NCI-H1417 treated with DMSO at 0.1 percent for 48 hours (cell line): ENCODE measurements around the gene CTNNA2.

ENCODE experiments used
- DNase-seq: peaks from one replicate; lab custom pipeline; 2025; lab: John Stamatoyannopoulos, UW

Gene CTNNA2

GRCh38 chr2:80330527-80331450, 817.9 kb downstream of the CTNNA2 start:
- DNase-seq, result no peak

GRCh38 chr2:80333886-80334285, 821.0 kb downstream of the CTNNA2 start:
- DNase-seq, result no peak

GRCh38 chr2:80335411-80335810, 822.6 kb downstream of the CTNNA2 start:
- DNase-seq, result no peak

- no peak for DNase-seq
Measured at GRCh38 chr2:80338794-80339193, 825.9 kb downstream of the CTNNA2 start.

GRCh38 chr2:80340022-80340421, 827.2 kb downstream of the CTNNA2 start:
- no peak for DNase-seq

GRCh38 chr2:80348078-80348477, 835.2 kb downstream of the CTNNA2 start:
- no peak for DNase-seq

GRCh38 chr2:80348953-80349352, 836.1 kb downstream of the CTNNA2 start:
- DNase-seq, result no peak

GRCh38 chr2:80351231-80351630, 838.4 kb downstream of the CTNNA2 start:
- DNase-seq, result no peak

- DNase-seq, result no peak
Measured at GRCh38 chr2:80354858-80355257, 842.0 kb downstream of the CTNNA2 start.

GRCh38 chr2:80361904-80362303, 849.1 kb downstream of the CTNNA2 start:
- DNase-seq, result no peak

GRCh38 chr2:80363330-80363729, 850.5 kb downstream of the CTNNA2 start:
- no peak for DNase-seq

GRCh38 chr2:80363791-80364349, 851.0 kb downstream of the CTNNA2 start:
- no peak for DNase-seq

GRCh38 chr2:80364524-80365212, 851.8 kb downstream of the CTNNA2 start:
- no peak for DNase-seq

- no peak for DNase-seq
Measured at GRCh38 chr2:80365762-80366161, 852.9 kb downstream of the CTNNA2 start.

- no peak for DNase-seq
Measured at GRCh38 chr2:80370375-80371009, 857.6 kb downstream of the CTNNA2 start.

- no peak for DNase-seq
Measured at GRCh38 chr2:80374105-80374504, 861.3 kb downstream of the CTNNA2 start.

GRCh38 chr2:80377071-80377470, 864.2 kb downstream of the CTNNA2 start:
- DNase-seq, result no peak

GRCh38 chr2:80380736-80381135, 867.9 kb downstream of the CTNNA2 start:
- no peak for DNase-seq

GRCh38 chr2:80381666-80382065, 868.8 kb downstream of the CTNNA2 start:
- no peak for DNase-seq

GRCh38 chr2:80392441-80392840, 879.6 kb downstream of the CTNNA2 start:
- no peak for DNase-seq

- no peak for DNase-seq
Measured at GRCh38 chr2:80393991-80394390, 881.1 kb downstream of the CTNNA2 start.

GRCh38 chr2:80395251-80395650, 882.4 kb downstream of the CTNNA2 start:
- DNase-seq, result no peak
